HG03139 (cell line): ENCODE results near the gene TAOK3.
"Not testable (repeated sequence)": the region's sequence is repeated elsewhere in the genome, so short reads cannot be mapped to it uniquely, and the experiment has no call there.

Experiments used
- ATAC-seq: cut with Tn5 transposase; IDR thresholded peaks from one replicate; pipeline ENCODE4 v1.9.1; 2021; ENCODE audit not compliant: unreplicated experiment

TAOK3 gene

DNA sequence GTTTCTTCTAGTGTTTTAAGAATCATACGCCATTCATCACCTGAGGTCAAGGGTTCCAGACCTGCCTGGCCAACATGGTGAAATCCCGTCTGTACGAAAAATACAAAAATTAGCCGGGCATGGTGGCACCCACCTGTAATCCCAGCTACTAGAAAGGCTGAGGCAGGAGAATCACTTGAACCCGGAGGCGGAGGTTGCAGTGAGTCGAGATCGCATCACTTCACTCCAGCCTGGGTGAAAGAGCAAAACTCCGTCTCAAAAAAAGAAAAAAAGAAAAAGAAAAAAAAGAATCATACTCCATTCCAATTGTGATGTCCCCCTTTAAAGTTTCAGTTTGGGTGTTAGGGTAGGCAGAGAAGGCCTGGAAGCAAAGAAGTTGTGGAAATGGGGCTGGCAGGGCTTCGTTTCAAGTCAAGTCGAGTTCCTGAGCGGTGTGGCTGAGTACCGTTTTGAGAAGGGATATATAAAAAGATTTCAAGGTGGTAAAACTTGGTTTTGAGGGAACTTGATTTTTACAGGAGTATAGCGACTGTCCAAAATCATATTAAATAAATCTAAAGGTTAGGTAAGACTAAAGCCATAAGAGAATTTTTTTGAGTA lies 1.5 kb upstream of the TAOK3 start:
- ATAC-seq = no peak

DNA sequence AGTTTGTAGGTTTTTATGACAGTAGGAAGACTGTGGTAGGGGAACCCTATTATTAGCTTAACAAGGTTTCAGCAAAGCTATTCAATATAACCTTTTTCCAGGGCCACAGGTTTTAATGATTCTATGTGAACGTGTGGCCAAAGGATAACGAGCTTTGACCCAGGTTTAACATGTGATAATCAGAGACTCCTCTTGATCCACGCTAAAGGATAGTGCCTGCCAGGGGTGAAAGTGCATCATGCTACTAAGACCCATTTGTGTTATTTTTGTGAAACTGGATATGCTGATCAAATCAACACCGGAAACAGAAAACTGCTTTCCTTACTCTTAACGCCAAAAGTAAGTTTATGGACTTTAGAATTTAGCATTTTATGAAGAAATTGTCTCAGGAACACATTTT lies 909 bp upstream of the TAOK3 start:
- no peak for ATAC-seq

DNA sequence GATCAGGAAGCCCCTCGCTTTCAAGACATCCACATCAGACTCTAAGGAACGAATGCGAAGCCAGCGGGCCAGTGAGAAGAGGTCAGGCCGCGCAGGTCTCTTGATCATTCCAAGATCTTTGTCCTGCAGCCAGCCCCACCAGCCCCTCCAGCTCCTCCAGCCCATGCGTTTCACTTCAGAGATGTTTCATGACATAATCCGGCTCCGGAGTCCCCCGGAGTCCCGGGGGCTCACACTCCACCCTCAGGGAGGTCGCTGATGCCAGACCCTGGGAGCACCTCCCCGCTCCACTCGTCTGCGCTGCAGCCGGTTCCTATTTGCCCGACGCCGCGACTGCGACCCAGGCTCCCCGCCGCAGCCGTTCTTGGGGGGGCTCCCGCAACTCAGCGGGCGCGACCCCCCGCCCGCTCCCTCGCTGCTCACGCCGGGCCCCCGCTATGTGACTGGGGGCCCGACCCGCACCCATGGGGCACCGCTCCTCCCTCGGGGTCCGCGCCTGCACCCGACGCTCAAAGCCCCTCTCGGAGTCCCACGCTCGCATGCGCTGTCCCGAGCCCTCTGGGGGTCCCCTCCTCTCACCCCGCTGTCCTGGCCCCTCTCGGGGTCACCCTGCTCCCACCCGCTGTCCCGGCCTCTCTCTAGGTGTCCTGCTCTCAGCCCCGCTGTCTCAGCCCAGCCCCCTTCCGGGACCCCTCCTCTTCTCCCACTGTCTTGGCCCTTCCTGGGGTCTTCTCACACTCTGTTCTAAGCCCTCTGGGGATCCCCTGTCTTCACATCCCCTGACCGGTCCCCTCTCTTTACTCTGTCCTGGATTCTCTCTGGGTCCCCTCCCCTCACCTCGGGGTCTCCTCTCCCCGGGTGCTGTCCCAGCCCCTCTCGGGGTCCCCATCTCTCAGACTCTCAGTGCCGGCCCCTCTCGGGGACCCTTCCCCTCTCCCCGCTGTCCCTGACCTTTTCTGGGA lies 1.1 kb downstream of the TAOK3 start:
- no peak for ATAC-seq

DNA sequence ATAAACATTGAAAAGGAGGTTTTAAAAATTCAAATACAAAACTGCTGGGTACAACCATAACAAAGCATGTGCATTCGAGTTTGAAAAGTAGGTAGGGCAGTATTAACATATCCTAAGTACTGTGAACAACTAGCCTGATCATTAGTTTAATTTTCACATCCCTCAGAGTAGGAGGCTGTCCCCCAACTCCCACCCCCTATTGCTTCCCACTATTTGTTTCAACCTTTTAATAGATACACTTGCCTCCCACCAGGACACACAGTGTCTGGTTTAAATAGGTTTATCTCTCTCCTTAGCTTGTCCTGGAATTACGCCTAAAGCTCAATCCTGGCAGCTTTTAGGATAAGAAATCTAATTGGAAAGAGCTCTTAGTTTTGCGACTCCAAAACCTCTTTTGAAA lies 2.1 kb downstream of the TAOK3 start:
- no peak for ATAC-seq

DNA sequence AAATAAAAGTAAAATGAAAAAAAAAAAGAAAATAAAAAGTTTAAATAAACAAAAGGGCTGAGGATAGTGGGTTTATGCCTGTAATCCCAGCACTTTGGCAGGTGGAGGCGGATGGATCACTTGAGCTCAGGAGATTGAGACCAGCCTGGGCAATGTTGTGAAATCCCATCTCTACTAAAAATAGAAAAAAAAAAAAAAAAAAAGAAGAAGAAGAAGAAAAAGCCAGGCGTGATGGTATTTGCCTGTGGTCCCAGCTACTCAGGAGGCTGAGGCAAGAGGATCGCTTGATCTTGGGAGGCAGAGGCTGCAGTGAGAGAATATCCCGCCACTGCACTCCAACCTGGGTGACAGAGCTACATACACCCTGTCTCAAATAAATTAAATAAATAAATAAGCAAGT lies 3.9 kb downstream of the TAOK3 start:
- ATAC-seq = no peak

DNA sequence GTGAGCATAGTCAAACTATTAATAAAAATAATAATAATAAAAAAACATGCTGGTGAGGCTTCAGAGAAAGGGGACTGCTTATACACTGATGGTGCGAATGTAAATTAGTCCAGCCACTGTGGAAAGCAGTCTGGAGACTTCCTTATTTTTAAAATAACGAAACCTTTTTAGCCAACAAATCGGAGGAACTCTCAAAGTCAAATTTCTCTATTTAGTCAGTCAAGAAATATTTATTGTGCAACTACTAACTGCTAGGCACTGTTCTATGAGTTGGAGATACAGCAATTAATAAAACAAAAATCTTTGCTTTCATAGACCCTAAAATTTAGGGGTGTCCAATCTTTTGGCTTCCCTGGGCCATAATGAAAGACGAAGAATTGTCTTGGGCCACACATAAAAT lies 10.8 kb downstream of the TAOK3 start:
- ATAC-seq = no peak

DNA sequence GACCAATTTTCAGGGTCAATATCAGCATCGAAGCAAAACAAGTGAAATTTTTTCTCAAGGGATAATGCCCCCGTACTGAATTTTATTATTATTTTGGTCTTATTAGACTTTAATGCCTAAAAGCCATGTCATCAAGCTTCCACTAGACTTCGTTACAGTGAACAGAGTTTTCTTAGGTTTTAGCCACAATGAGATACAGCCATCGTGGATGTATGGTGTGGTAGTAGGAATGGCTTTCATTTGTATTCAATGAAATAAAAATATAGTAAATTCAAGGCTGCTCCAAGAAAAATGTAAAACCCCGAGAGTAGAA lies 11.7 kb downstream of the TAOK3 start:
- no peak for ATAC-seq

DNA sequence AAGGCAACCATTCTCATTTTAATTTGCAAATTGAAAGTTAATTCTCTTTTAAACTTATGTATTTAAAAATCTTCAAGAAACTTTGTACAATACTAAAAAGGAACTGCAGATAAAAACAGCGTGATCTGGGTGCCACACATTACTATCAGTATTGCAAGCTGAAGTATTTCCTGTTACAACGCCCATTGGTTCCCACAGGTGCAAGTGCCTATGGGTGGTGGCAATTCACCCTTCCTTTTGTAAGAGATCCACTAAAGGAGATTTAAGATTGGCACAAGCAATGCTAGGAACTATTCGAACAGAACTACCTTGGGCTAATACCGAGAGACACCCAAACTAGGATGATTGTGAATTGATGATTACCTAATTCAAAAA lies 13.2 kb downstream of the TAOK3 start:
- no peak for ATAC-seq

DNA sequence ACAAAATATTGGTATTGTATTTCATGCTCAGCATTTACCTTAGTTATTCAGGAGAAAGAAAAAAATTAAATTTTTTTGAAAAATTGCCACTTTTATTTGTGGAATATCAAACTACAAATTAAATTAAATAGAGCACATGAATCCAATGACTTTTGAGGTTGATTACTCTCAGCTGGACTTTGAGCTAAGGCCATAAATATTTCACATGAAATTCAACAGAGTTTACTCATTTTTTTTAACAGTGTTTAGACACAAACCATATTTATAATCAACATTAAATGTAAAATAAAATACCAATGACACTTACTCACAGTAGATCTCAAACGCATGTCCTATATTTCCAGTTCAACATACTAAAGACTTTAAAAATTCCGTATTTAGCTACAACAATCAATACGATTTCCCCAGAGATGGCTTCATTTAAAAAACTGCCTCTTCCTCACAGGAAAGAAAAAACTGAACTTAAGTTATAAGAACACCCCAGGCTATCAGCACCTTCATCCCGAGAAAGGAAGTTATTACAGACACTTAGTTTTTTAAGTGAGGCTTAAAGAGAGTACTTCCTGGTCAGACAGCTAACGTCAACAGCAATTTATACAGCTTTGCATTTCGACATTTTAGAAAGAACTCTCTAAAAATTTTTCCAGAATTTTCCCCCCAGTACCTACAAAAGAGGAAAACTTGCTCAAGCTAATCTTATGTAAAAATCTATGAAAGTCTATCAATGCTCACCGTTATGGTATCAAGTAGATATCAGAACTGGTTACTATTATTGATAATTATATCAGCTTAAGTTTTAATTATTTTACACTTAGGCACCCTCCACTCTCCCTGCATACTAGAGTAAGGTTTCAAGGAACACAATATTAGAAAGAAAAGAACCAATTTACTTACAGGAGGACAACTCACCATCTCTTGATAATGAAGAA lies 13.8 kb downstream of the TAOK3 start:
- no peak for ATAC-seq

DNA sequence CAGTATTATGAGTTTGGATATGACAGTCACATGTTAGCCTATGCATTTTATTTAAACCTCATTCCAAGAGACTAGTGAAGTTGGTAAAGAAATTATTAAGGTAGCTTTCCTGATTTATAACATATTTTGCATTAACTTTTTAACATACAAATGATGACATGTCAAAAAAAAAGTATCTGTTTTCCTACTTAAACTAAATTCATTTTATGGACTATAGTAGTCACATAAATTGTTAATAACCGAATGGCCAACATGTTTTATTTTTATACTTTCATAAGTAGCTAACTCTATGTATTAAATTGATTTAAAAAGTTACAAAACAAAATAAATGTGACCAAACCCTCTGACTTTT lies 14.7 kb downstream of the TAOK3 start:
- no peak for ATAC-seq

DNA sequence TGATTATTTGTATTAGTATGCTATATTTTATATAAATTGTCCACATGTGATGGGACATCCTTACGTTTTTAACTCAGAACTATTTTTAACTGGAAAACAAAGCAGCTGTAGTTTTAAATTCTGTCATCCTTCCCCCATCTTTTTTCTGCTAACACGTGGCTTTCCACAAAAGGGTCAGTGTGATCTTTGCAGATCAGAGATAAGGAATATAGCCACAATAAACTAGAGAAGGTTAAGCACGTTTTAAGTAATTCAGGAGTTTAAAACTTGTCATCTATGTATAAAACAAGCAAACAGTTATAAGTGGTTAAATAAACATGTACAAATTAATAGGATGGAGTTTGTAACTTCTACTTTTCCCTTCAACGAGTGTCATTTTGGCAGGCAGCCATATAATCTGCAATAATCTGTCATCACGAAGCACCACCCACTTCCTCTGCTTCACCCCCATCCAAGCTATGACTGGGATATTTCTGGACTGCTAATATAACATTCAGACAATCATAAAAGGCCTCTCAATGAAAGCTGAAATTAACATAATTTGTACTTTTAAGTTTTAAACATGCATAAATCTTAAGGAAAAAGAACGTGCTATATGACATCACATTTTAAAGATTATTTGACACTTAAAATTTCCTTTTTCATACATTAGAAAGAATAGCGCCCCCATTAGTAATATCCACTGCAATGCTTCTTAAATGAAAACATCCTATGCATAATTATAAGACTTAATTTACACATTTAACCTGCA lies 15.3 kb downstream of the TAOK3 start:
- peak; percentile 59 for ATAC-seq

DNA sequence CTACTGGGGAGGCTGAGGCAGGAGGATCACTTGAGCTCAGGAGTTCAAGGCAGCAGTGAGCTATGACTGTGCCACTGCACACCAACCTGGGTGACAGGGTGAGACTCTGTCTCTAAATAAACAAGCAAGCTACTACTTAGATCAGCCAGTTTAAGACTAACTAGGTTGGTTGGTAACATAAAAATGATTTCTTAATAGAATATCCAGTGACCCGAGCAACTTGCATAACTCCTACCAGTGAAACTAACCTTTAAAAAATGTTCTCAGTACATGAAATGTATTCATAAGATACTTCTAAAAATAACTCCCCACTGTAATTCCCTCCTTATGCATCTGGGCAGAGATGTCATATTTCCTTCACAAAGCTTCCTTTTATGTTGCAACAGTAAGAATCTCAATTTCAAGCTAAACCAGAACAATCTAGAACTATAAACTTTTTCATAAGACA lies 15.9 kb downstream of the TAOK3 start:
- ATAC-seq = peak; percentile 21

DNA sequence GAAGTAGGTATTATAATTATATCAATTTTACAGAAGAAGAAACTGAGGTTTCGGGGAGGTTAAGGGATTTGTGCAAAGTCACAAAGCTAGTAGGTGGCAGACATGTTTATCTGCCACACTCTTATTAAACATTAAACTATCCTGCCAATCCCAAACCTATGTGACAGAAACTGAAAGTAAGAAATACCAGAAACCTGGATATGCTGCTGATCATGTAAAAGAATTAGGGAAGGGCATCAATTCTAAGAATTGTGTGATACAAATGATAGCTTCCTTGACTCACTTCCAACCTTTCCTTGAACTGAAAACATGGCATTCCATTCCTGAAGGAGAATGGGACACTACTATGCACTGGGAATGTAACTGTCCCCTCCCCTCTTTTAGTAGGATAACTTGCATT lies 16.9 kb downstream of the TAOK3 start:
- no peak for ATAC-seq

DNA sequence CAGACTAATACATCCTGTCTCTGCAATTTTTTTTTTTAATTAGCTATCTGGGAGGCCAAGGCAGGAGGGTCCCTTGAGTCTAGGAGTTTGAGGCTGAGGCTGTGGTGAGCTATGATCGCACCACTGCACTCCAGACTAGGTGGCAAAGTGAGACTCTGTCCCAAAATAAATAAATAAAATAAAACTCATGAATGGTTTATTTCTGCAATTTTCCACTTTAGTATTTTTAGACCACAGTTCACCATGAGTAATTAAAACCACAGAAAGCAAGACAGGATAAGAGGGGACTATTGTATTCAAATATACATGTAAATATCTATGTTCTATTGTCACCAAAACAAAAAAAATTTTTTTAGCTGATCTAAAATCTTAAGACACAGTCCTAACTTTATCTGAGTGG lies 17.8 kb downstream of the TAOK3 start:
- no peak for ATAC-seq

DNA sequence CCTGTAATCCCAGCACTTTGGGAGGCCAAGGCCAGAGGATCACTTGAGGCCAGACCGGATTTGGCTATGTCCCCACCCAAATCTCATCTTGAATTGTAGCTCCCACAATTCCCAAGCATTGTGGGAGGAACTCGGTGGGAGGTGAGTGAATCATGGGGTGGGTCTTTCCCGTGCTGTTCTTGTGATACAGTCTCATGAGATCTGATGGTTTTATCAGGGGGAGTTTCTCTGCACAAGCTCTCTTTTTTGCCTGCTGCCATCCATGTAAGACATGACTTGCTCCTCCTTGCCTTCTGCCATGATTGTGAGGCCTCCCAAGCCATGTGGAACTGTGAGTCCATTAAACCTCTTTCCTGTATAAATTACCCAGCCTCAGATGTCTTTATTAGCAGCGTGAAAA lies 18.2 kb downstream of the TAOK3 start:
- ATAC-seq = not testable (repeated sequence)

DNA sequence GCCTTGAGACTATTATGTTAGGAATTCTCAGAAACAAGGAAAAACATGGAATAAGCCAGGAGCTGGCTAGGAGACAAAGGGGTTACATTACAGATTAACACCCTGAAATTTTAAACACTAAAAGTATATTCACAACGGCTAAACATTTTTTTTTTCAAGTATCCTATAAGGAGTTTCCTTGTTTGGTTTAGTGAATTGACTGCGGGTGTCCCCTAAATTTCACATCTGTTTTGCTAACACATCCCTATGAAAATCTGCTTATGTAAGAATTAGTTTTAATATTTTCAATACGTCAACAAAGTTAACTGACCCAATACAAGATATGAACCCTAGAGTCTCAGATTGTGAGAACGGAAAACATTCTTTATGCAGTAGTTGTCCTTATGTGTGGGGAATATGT lies 19.0 kb downstream of the TAOK3 start:
- no peak for ATAC-seq

DNA sequence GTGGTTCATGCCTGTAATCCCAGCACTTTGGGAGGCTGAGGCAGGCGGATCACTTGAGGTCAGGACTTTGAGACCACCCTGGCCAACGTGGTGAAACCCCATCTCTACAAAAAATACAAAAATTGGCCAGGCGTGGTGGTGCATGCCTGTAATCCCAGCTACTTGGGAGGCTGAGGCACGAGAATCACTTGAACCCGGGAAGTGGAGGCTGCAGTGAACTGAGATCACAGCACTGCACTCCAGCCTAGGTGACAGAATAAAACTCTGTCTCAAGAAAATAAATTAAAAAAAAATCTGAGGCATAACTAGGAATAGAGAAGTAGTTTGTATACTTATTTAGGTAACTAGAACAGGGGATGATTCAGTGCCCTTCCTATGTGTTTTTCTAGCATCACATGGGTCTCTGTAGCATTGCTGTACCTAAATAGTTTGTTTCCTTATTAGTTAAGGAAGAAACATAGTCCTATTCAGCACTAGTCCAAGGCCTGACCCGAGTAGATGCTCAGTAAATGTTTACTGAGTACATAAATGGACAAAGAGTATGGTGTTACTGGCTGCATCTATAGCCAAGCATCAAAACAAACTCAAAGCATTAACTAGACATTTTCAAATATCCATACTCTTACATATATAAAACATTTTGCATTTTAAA lies 21.7 kb downstream of the TAOK3 start:
- no peak for ATAC-seq

DNA sequence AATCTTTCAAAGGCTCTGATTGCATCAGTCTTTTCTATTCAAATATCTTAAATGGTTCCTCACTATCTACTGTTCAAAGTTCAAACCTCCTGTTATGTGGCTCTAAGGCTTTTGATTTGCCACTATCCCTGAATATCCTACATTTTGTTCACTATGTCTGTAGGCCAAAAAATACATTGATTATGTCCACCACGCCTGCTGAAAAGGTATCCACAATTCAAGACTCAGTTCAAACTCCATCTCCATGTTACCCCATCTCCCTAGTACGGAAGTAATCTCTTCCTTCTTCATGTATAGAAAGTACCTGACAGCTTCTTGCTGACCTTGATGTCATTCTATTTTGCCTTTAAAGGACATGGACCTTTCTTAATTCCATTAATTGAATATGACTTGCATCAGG lies 24.8 kb downstream of the TAOK3 start:
- no peak for ATAC-seq

DNA sequence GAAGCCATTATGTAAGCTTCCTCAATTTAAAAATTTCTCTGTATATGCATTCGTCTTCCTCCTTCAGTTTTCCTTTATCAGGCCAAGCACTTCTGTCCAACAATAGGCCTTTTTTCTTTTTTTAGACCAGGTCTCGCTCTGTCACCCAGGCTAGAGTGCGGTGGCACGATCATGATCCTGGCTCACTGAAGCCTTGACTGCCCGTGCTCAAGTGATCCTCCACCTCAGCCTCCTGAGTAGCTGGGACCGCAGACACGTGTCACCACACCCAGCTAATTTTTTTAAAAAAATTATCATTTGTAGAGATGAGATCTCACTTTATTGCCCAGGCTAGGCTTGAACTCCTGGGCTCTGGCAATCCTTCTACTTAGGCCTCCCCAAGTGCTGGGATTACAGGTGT lies 25.8 kb downstream of the TAOK3 start:
- peak; percentile 52 for ATAC-seq

DNA sequence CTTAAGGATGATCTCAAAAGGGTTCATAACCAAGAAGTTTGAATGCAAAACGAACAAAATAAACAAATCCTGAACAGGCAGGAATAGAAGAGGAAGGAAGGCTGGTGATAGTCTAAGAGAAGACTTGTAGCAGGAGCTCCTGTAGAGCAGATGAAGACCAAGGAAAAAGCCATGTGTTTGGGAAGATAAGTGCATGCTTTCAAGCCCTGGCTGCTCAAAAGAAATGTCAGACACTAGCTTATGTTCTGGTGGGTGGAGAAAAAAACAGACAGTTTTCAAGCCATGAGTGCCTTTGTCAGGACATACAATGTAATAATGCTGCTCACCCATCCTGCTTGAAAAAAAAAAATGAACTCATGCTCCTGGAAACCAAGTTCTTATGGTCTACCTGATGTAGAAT lies 27.4 kb downstream of the TAOK3 start:
- ATAC-seq = no peak

DNA sequence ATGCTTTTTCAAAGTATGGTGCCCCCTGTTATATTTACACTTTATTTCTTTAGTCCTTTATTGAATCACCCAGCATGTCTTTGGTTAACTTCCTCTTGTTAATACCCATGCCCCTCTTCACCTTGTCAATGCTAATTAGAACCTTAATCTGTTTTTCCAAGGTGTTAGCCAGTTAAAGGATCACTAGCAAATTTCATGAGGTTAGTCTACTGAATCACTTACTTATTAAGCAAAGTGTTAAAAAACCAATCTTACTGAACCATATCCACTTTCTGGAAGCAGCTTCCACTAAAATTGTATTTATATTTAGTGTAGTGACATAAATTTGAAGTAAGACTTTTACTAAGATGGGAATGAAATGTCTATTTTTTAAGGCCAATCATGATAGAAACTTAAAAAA lies 27.9 kb downstream of the TAOK3 start:
- ATAC-seq = no peak
